Mammary epithelial cell (primary cell): ENCODE results near the gene NUP160.

Source experiments
- EZH2 ChIP-seq: IDR thresholded peaks from 2 replicates; pipeline ENCODE4 v1.6.1; 2012; ENCODE audit warnings: low read length, inconsistent platforms, borderline replicate concordance
- TF ChIP-seq, protein P1 (sequence below), 2 donors: IDR thresholded peaks in 1 of 2; conservative IDR thresholded peaks in 1 of 2; 2 replicates each; pipeline ENCODE4 v1.5.1; 2011 to 2012; ENCODE audit warnings: inconsistent platforms in 2 of 2, low read length in 2 of 2, mild to moderate bottlenecking in 2 of 2, control low read depth in 1 of 2, low read depth in 1 of 2; ENCODE audit not compliant: insufficient read depth in 1 of 2; ENCODE audit errors: extremely low read depth in 1 of 2

- TF ChIP-seq, protein P1, sequence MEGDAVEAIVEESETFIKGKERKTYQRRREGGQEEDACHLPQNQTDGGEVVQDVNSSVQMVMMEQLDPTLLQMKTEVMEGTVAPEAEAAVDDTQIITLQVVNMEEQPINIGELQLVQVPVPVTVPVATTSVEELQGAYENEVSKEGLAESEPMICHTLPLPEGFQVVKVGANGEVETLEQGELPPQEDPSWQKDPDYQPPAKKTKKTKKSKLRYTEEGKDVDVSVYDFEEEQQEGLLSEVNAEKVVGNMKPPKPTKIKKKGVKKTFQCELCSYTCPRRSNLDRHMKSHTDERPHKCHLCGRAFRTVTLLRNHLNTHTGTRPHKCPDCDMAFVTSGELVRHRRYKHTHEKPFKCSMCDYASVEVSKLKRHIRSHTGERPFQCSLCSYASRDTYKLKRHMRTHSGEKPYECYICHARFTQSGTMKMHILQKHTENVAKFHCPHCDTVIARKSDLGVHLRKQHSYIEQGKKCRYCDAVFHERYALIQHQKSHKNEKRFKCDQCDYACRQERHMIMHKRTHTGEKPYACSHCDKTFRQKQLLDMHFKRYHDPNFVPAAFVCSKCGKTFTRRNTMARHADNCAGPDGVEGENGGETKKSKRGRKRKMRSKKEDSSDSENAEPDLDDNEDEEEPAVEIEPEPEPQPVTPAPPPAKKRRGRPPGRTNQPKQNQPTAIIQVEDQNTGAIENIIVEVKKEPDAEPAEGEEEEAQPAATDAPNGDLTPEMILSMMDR (conservative IDR thresholded peaks at IDR 0.05 in 1 of 2, IDR thresholded peaks at IDR 0.05 in 1 of 2; ENCODE audit: extremely low read depth in 1 of 2, insufficient read depth in 1 of 2, low read depth in 1 of 2, low read length in 2 of 2), result no peak
- no peak for TF ChIP-seq EZH2
Observed at GRCh38 chr11:47773882-47774281, 74.3 kb downstream of the NUP160 start.
